SK-N-SH (cell line): ENCODE results near the gene RIC3.

ENCODE experiments used
- CHD2 ChIP-seq: fragments of 150-350 bp; IDR thresholded peaks from 2 replicates; pipeline ENCODE4 v1.6.1; 2018; ENCODE audit warnings: low read length; ENCODE audit not compliant: partially characterized antibody
- CTCF ChIP-seq: fragments of 200-600 bp; sonication (generic); IDR thresholded peaks from 2 replicates; pipeline ENCODE4 v1.6.1; 2017; ENCODE audit warnings: antibody characterized with exemption, mild to moderate bottlenecking, moderate library complexity
- EP300 ChIP-seq, 2 experiments: IDR thresholded peaks; 2 replicates each; pipeline versions ENCODE4 v1.4.0 to v1.6.1; 2012; ENCODE audit warnings: borderline replicate concordance in 1 of 2, low read depth in 1 of 2, low read length in 1 of 2
- EZH2phosphoT487 ChIP-seq: fragments of 200-600 bp; sonication (generic); IDR thresholded peaks from 2 replicates; pipeline ENCODE4 v1.6.1; 2017; ENCODE audit warnings: low read depth, mixed run types, mild to moderate bottlenecking, antibody characterized with exemption, moderate library complexity, borderline replicate concordance
- NRF1 ChIP-seq: IDR thresholded peaks from 2 replicates; pipeline ENCODE4 v1.6.1; 2012; ENCODE audit warnings: low read depth, mild to moderate bottlenecking, low read length
- POLR2AphosphoS5 ChIP-seq: IDR thresholded peaks from 2 replicates; pipeline ENCODE4 v1.6.1; 2012; ENCODE audit warnings: low read depth, low read length
- REST ChIP-seq: IDR thresholded peaks from 2 replicates; pipeline ENCODE4 v1.6.1; 2012; ENCODE audit warnings: mild to moderate bottlenecking, low read depth, low read length, moderate library complexity
- RFX5 ChIP-seq: IDR thresholded peaks from 2 replicates; pipeline ENCODE4 v1.6.1; 2012; ENCODE audit warnings: mild to moderate bottlenecking, improper control_type of control experiment, low read length
- TAF1 ChIP-seq: IDR thresholded peaks from 2 replicates; pipeline ENCODE4 v1.6.1; 2012; ENCODE audit warnings: low read depth, mild to moderate bottlenecking, low read length, moderate library complexity, borderline replicate concordance
- ZBTB33 ChIP-seq: IDR thresholded peaks from 2 replicates; pipeline ENCODE4 v1.4.0; 2012; ENCODE audit warnings: low read depth, borderline replicate concordance

- TF ChIP-seq POLR2AphosphoS5: no peak
- no peak for TF ChIP-seq NRF1
- TF ChIP-seq ZBTB33: no peak
- no peak for TF ChIP-seq CTCF
- TF ChIP-seq CHD2: no peak
- TF ChIP-seq EP300 (IDR thresholded peaks at IDR 0.05; ENCODE audit: borderline replicate concordance in 1 of 2, low read depth in 1 of 2, low read length in 1 of 2): no peak
- no peak for TF ChIP-seq REST
- no peak for TF ChIP-seq EZH2phosphoT487
- TF ChIP-seq TAF1: no peak
- TF ChIP-seq RFX5: no peak
These were observed 24.0 kb upstream of the RIC3 start for GRCh38 chr11:8192896-8193209.
